Measurements from ENCODE around the gene CCDC59.

CCDC59 gene

DNA sequence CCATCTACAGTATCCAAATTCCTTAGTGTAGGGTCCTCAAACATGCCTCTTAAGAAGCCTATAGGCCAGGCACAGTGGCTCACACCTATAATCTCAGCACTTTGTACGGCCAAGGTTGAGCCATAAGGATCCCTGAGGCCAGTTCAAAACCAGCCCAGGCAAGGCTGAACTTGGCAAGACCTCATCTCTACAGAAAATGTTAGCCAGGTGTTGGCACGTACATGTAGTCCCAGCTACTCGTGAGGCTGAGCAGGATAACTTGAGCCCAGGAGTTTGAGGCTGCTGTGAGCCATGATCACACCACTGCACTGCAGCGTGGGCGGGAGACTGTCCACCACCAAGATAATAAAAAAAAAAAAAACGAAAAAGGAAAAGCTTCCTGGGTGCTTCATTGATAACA, 6.8 kb downstream of the CCDC59 start:
- Histone ChIP-seq H3K4me1 (ENCODE audit: insufficient read depth, low read length) (no peaks in the 10 kb centered on the region), H3K9me3 (ENCODE audit: control insufficient read depth, insufficient read depth, low read length) (no peaks in the 10 kb centered on the region), H3K36me3 (ENCODE audit: insufficient read depth, low read length) (peaks cover 4% of the 10 kb centered on the region; the same call in 1 of the 2 replicates)

DNA sequence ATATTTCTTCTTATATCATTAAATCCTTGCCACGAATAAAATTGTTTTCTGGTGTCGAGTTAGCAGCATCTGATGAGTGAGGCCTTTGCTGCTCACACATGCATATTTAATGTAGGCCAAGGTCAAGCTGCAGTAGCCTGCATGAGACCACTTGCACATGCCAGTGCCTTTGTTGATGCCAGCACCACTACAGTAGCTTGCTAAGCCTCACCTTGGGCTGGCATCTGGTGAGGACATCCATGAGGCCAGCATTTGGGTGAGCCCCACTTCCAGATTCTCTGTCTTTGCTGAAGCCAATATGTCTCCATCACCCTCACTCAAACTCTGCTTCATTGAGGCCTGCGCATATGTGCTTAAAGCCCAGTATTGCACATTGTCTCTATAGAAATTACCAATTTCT, 8.0 kb downstream of the CCDC59 start:
- Histone ChIP-seq H3K36me3 (ENCODE audit: insufficient read depth, low read length) (no peaks in the 10 kb centered on the region), H3K4me1 (ENCODE audit: insufficient read depth, low read length) (no peaks in the 10 kb centered on the region), H3K9me3 (ENCODE audit: control insufficient read depth, insufficient read depth, low read length) (no peaks in the 10 kb centered on the region), H3K9ac (ENCODE audit: low read depth, low read length) (no peak overlapping the region)

More for the DNA sequence above, 6.8 kb downstream of the CCDC59 start:
- H3K9ac ChIP-seq (ENCODE audit: low read depth, low read length): no peak overlapping the region

DNA sequence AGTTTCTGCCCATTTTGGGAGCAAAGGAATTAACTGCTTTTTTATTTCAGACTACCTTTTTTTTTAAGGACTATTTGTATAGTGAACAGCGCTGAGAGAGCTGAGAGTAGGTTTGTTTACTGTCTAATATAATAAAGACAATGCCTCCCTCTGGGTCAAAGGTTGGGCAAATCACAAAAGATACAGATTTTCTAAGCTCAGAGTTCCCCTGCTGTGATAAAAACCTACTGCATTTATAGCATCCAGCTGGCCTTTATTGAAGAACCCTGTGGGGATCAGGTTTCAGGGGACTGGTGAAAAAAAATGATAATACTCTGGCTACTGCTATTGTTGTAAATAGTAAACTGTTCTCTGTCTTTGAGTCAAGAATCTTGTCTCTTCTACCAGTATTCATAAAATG, 28.7 kb downstream of the CCDC59 start:
- Histone ChIP-seq H3K4me1 (ENCODE audit: insufficient read depth, low read length) (peaks cover 7% of the 10 kb centered on the region; the same call in 1 of the 2 replicates), H3K36me3 (ENCODE audit: insufficient read depth, low read length) (no peaks in the 10 kb centered on the region), H3K9ac (ENCODE audit: low read depth, low read length) (0 out of 2 replicates have a peak overlapping the region, but pooled peaks have one; percentile 1), H3K9me3 (ENCODE audit: control insufficient read depth, insufficient read depth, low read length) (no peaks in the 10 kb centered on the region)

GRCh38 chr12:82327861-82328260, 30.3 kb downstream of the CCDC59 start:
- Histone ChIP-seq H3K4me1 (ENCODE audit: insufficient read depth, low read length) (peaks cover 7% of the 10 kb centered on the region; the same call in 1 of the 2 replicates), H3K36me3 (ENCODE audit: insufficient read depth, low read length) (no peaks in the 10 kb centered on the region), H3K9me3 (ENCODE audit: control insufficient read depth, insufficient read depth, low read length) (no peaks in the 10 kb centered on the region), H3K9ac (ENCODE audit: low read depth, low read length) (no peak overlapping the region)

DNA sequence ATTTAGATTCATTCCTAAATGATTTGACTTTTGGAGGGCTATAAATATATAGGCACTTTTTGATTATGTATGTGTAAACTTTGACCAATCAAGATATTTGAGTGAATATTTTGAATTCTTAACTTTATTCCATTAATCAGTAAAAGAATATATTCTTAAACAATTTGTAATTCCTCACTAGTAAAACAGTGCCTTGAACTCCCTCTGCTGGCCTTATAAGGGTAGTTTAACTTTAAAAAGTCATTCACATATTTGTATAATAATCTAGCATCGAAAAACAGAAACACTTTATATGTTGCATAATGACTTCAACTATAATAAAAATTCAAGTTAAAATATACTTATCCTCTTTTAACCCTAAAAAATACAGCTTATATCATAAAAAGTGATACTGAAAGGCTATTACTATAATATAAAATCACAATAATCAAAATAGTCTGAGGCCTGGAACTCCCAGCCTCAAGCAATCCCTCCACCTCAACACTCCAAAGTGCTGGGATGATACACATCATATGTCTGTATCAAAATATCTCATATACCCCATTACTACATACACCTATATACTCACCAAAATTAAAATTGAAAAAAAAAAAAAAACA, 31.2 kb downstream of the CCDC59 start:
- peaks cover 7% of the 10 kb centered on the region; the same call in 1 of the 2 replicates for H3K4me1 ChIP-seq (ENCODE audit: insufficient read depth, low read length)
- H3K9ac ChIP-seq (ENCODE audit: low read depth, low read length): no peak overlapping the region
- H3K36me3 ChIP-seq (ENCODE audit: insufficient read depth, low read length): no peaks in the 10 kb centered on the region
- H3K9me3 ChIP-seq (ENCODE audit: control insufficient read depth, insufficient read depth, low read length): no peaks in the 10 kb centered on the region

DNA sequence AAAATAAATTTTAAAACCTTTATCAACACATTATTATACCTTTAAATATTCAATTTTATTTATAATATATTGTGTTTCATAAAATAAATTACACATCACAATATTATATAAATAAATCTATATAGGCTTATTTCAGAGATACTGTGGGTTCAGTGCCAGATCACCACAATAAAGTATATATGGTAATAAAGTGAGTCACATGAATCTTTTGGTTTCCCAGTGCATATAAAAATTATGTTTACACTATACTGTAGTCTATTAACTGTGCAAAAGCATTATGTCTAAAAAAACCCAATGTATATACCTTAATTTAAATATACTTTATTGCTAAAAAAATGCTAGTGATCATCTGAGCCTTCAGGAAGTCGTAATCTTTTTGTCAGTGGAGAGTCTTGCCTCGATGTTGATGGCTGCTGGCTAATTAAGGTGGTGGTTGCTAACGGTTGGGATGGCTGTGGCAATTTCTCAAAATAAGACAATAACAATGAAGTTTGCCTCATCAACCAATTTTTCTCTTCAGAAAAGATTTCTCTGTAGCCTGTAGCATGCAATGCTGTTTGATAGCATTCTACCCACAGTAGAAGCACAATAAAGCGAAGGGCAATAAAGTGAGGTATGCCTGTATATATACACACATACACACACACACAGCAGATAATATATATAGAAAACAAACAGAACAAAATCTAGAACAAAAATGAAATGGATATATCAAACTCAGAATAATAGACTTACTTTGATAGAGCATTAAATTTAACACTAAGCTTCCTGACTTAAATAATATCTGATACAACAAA, 32.4 kb downstream of the CCDC59 start:
- Histone ChIP-seq H3K4me1 (ENCODE audit: insufficient read depth, low read length) (peaks cover 7% of the 10 kb centered on the region; the same call in 1 of the 2 replicates), H3K9me3 (ENCODE audit: control insufficient read depth, insufficient read depth, low read length) (no peaks in the 10 kb centered on the region), H3K36me3 (ENCODE audit: insufficient read depth, low read length) (no peaks in the 10 kb centered on the region), H3K9ac (ENCODE audit: low read depth, low read length) (no peak overlapping the region)

DNA sequence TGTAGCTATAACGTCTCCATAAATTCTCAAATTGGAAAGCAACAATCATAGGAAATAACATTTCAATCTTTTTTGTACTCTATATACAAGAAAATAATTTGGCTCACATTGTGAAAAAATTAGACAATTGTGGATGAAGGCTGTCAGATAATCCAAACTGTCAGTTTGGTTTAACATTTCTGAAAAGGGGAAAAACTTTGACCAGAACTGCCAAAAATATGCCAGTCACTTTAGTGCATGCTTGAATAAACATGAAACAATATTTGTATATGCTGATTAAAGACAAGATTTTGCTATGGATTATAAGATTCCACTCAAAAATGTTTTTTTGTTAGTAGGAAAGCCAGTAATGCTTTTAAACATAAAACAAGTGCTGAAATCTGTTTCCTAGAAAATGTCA, 38.9 kb downstream of the CCDC59 start:
- no peaks in the 10 kb centered on the region; the same call in 1 of the 2 replicates for H3K9me3 ChIP-seq (ENCODE audit: control insufficient read depth, insufficient read depth, low read length)
- H3K9ac ChIP-seq (ENCODE audit: low read depth, low read length): no peak overlapping the region
- no peaks in the 10 kb centered on the region for H3K4me1 ChIP-seq (ENCODE audit: insufficient read depth, low read length)
- no peaks in the 10 kb centered on the region for H3K36me3 ChIP-seq (ENCODE audit: insufficient read depth, low read length)

- H3K9ac ChIP-seq (ENCODE audit: low read depth, low read length): peak overlapping the region; percentile 36; the same call in 1 of the 2 replicates
- no peaks in the 10 kb centered on the region for H3K36me3 ChIP-seq (ENCODE audit: insufficient read depth, low read length)
- no peaks in the 10 kb centered on the region; the same call in 1 of the 2 replicates for H3K9me3 ChIP-seq (ENCODE audit: control insufficient read depth, insufficient read depth, low read length)
- H3K4me1 ChIP-seq (ENCODE audit: insufficient read depth, low read length): no peaks in the 10 kb centered on the region
Observed at GRCh38 chr12:82314406-82314892, 43.7 kb downstream of the CCDC59 start.

Measured in ES-I3 (cell line).